Activated CD4-positive, alpha-beta memory T cell treated with anti-CD3 and anti-CD28 coated beads, Interleukin-2, amount 10 ng/mL, durations not matched to agents 7 days and 5 days (primary cell): Measurements from ENCODE around the gene DYNLT2. TPM values are rescaled to one million over a fixed set of nuclear protein-coding genes. Genes with fewer than 3 reads are reported as not detected.

ENCODE experiments used
- CTCF ChIA-PET: fragments of 350-600 bp; sonication (Branson Sonifier 250); formaldehyde crosslinking; loops from one replicate; lab custom pipeline; 2021; ENCODE audit warnings: antibody characterized with exemption, inconsistent platforms; lab: Charles Lee
- POLR2A ChIA-PET: fragments of 350-600 bp; sonication (Branson Sonifier 250); formaldehyde crosslinking; loops from one replicate; lab custom pipeline; 2021; ENCODE audit warnings: antibody characterized with exemption; lab: Charles Lee
- DNase-seq: peaks from one replicate; pipeline ENCODE4 v3.0.0-alpha.2; 2020
- H3K27ac Mint-ChIP-seq: one replicate; pipeline ENCODE4 v1.8.0; 2021; ENCODE audit warnings: mild to moderate bottlenecking, mixed read lengths
- H3K27me3 Mint-ChIP-seq: one replicate; pipeline ENCODE4 v1.8.0; 2021; ENCODE audit warnings: mixed read lengths
- H3K36me3 Mint-ChIP-seq: one replicate; pipeline ENCODE4 v1.8.0; 2021; ENCODE audit warnings: low read depth, mixed read lengths
- H3K4me1 Mint-ChIP-seq: one replicate; pipeline ENCODE4 v1.8.0; 2021; ENCODE audit warnings: mixed read lengths
- H3K4me3 Mint-ChIP-seq: one replicate; pipeline ENCODE4 v1.8.0; 2021; ENCODE audit warnings: mild to moderate bottlenecking, mixed read lengths
- H3K9me3 Mint-ChIP-seq: one replicate; pipeline ENCODE4 v1.8.0; 2021; ENCODE audit warnings: mixed read lengths
- total RNA-seq, 2 experiments: library from RNA; stranded (reverse); gene quantifications; one replicate each; pipeline ENCODE4 v1.2.3, GENCODE V29; 2021

Gene DYNLT2
- total RNA-seq, 2 experiments from 2014 or later: 1.7 to 2.2 TPM

GRCh38 chr6:169789944-169790927, 38.9 kb upstream of the DYNLT2 start:
- CTCF ChIA-PET: interaction anchor here (0.7 to 3.9 kb wide), 30 partner anchors 9 to 773 kb away, joined by 3 to 72 read pairs (median 4); partner anchors contain the start of genes C6orf120, DYNLT2, ERMARD and WDR27

GRCh38 chr6:169789146-169789943, 38.0 kb upstream of the DYNLT2 start:
- peaks cover 19% of the 10 kb centered on the region for H3K27me3 Mint-ChIP-seq
- peak overlapping the region; percentile 75 for H3K4me3 Mint-ChIP-seq
- no peak overlapping the region for H3K27ac Mint-ChIP-seq
- no peaks in the 10 kb centered on the region for H3K36me3 Mint-ChIP-seq
- CTCF ChIA-PET: interaction anchor here (0.8 to 3.9 kb wide), 28 partner anchors 9 to 774 kb away, joined by 3 to 72 read pairs (median 4); partner anchors contain the start of genes C6orf120, DYNLT2, ERMARD and WDR27
- H3K9me3 Mint-ChIP-seq: no peaks in the 10 kb centered on the region
- POLR2A ChIA-PET: interaction anchor here (0.7 to 2.2 kb wide), 10 partner anchors 14 to 765 kb away, joined by 3 to 10 read pairs (median 4); partner anchors contain the start of genes C6orf120, TBP and WDR27
- peaks cover 22% of the 10 kb centered on the region for H3K4me1 Mint-ChIP-seq
- no peak for DNase-seq

More at GRCh38 chr6:169789944-169790927, 38.9 kb upstream of the DYNLT2 start:
- Mint-ChIP-seq H3K27me3 (peaks cover 26% of the 10 kb centered on the region), H3K27ac (no peak overlapping the region), H3K36me3 (no peaks in the 10 kb centered on the region), H3K9me3 (no peaks in the 10 kb centered on the region), H3K4me1 (peaks cover 22% of the 10 kb centered on the region), H3K4me3 (peak overlapping the region; percentile 75)
- peak; percentile 79 for DNase-seq
- POLR2A ChIA-PET: interaction anchor here (0.6 to 2.2 kb wide), 10 partner anchors 13 to 762 kb away, joined by 3 to 10 read pairs (median 4); partner anchors contain the start of genes C6orf120 and WDR27

DNA sequence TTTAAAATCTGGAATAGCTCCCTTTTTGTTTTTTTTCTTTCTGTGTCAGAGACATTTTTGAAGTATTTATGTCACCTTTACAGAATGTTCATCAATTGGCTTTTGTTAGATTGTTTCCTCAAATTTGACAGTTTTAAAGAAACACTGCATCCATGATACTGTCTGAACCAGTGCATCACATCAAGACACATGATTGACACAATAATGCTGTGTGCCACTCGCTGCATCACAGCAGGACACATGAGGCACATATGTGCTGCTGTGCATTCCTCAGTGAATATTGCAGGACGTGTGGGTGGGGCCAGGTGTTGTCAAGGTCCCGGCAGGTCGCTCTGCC, 37.4 kb upstream of the DYNLT2 start:
- peaks cover 19% of the 10 kb centered on the region for H3K27me3 Mint-ChIP-seq
- peaks cover 22% of the 10 kb centered on the region for H3K4me1 Mint-ChIP-seq
- peaks cover 5% of the 10 kb centered on the region for H3K36me3 Mint-ChIP-seq
- no peak for DNase-seq
- POLR2A ChIA-PET: interaction anchor here (1.6 to 2.2 kb wide), 2 partner anchors 87 to 765 kb away, joined by 4 to 9 read pairs; partner anchors contain the start of genes C6orf120, TBP and WDR27
- H3K9me3 Mint-ChIP-seq: no peaks in the 10 kb centered on the region
- H3K4me3 Mint-ChIP-seq: peak overlapping the region; percentile 3
- H3K27ac Mint-ChIP-seq: no peak overlapping the region
- CTCF ChIA-PET: interaction anchor here (0.7 to 3.9 kb wide), 6 partner anchors 16 to 737 kb away, joined by 3 to 72 read pairs (median 4); partner anchors contain the start of genes C6orf120 and WDR27

GRCh38 chr6:169787797-169788196, 36.4 kb upstream of the DYNLT2 start:
- DNase-seq: no peak
- Mint-ChIP-seq H3K9me3 (no peaks in the 10 kb centered on the region), H3K4me1 (peaks cover 22% of the 10 kb centered on the region), H3K27ac (no peak overlapping the region), H3K4me3 (no peak overlapping the region), H3K27me3 (peaks cover 12% of the 10 kb centered on the region), H3K36me3 (peaks cover 11% of the 10 kb centered on the region)
- CTCF ChIA-PET: interaction anchor here (3.9 kb wide), 1 partner anchor 17 kb away, joined by 72 read pairs; no protein-coding TSS in a partner anchor
- POLR2A ChIA-PET: no interaction called here

DNA sequence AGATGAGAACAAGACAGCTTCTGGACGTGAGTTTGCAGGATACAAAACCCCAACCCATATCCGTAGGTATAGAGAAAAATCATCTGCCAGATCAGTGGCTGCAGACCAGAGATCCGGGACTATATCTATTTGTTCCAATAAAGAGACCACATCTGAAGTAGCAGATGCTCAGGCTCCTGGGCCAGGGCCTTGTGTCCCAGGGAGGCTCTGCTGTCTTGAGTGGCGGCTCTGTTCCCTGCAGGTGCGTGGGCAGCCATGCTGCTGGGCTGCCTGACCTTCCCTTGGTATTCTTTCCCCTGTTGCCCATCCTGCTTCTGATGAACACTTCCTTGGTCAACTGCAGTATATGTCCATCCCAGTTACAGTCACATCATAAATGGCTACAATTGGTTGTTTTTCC, 35.0 kb upstream of the DYNLT2 start:
- no peak for DNase-seq
- Mint-ChIP-seq H3K36me3 (peaks cover 14% of the 10 kb centered on the region), H3K27ac (no peak overlapping the region), H3K9me3 (no peaks in the 10 kb centered on the region), H3K4me3 (no peak overlapping the region), H3K4me1 (peaks cover 21% of the 10 kb centered on the region), H3K27me3 (peaks cover 8% of the 10 kb centered on the region)
- POLR2A ChIA-PET: no interaction called here
- CTCF ChIA-PET: no interaction called here

DNA sequence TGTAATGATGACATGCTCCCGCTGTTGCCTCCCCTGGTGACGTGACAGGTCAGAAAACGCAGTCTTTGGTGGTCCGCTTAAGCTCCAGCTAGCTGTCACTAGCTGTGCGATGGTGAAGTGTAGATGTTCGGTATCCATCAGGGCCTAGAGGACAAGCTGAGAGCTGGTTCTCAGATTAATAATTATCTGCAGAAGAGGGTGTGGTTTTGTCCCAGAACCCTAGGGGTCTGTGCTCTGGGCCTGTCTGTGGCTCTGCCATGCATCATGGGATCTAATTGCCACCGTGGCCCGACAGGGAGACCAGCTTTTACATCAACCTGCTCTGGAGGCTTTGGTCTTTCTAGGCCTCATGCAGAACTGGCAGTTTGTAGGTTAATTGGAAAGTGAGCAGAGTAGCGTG, 34.2 kb upstream of the DYNLT2 start:
- no peak overlapping the region for H3K4me3 Mint-ChIP-seq
- ChIA-PET CTCF (no interaction called here), POLR2A (no interaction called here)
- H3K27me3 Mint-ChIP-seq: peaks cover 1% of the 10 kb centered on the region
- peaks cover 19% of the 10 kb centered on the region for H3K36me3 Mint-ChIP-seq
- DNase-seq: no peak
- no peaks in the 10 kb centered on the region for H3K9me3 Mint-ChIP-seq
- peaks cover 15% of the 10 kb centered on the region for H3K4me1 Mint-ChIP-seq
- H3K27ac Mint-ChIP-seq: no peak overlapping the region

GRCh38 chr6:169784821-169785340, 33.5 kb upstream of the DYNLT2 start:
- CTCF ChIA-PET: no interaction called here
- Mint-ChIP-seq H3K4me3 (no peak overlapping the region), H3K36me3 (peaks cover 22% of the 10 kb centered on the region), H3K9me3 (no peaks in the 10 kb centered on the region), H3K4me1 (peaks cover 9% of the 10 kb centered on the region), H3K27me3 (no peaks in the 10 kb centered on the region), H3K27ac (no peak overlapping the region)
- POLR2A ChIA-PET: no interaction called here
- no peak for DNase-seq

DNA sequence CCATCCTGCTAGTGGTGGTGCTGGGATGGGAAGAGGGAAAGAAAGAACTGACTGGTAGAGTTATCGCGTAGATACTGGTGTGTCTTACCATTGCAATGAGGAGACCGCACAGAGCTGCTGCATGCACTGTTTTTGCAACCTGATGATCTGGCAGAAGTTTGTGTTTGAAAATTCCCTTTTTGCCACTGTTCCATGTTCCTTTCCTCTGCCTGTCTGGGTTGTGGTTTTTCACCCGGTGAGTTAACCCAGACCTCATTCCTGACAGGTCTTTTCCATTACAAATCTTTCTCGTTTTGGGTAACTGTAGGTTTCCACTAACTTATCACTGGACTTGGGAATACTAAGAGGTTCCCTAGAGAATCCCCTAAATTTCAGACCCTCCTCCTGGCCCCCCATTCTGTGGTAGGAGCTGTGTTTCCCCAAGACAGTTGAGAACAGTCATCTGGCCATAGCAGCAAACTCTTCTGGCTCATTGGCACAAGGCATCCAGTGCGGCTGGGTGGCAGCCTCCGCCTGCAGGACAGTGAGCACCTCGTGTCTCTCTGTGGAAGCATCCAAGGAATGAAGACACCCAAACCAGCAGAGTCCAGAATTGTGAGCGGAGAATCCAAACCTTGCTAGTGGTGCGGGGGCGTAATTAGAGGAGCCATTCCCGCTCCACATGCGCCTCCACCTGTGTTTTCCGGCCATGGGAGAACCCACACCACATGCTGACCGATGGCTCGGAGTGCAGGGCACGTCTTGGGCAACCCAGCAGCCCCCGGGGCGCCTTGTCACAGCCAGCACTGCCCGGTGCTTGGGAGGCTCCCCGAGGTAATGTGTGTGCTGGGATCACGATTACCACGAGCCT, 32.8 kb upstream of the DYNLT2 start:
- CTCF ChIA-PET: no interaction called here
- peaks cover 22% of the 10 kb centered on the region for H3K36me3 Mint-ChIP-seq
- H3K27me3 Mint-ChIP-seq: no peaks in the 10 kb centered on the region
- H3K4me3 Mint-ChIP-seq: no peak overlapping the region
- no peak overlapping the region for H3K27ac Mint-ChIP-seq
- no peaks in the 10 kb centered on the region for H3K9me3 Mint-ChIP-seq
- no peak for DNase-seq
- peaks cover 3% of the 10 kb centered on the region for H3K4me1 Mint-ChIP-seq
- POLR2A ChIA-PET: no interaction called here

- POLR2A ChIA-PET: no interaction called here
These were observed 32.0 kb upstream of the DYNLT2 start for GRCh38 chr6:169783401-169783800.

GRCh38 chr6:169782966-169783365, 31.6 kb upstream of the DYNLT2 start:
- ChIA-PET POLR2A (interaction anchor here (0.6 kb wide), 1 partner anchor 10 kb away, joined by 3 read pairs; no protein-coding TSS in a partner anchor), CTCF (no interaction called here)
- Mint-ChIP-seq H3K27ac (no peak overlapping the region), H3K27me3 (no peaks in the 10 kb centered on the region), H3K36me3 (peaks cover 22% of the 10 kb centered on the region), H3K9me3 (no peaks in the 10 kb centered on the region), H3K4me1 (no peaks in the 10 kb centered on the region), H3K4me3 (no peak overlapping the region)
- DNase-seq: no peak

More at GRCh38 chr6:169783401-169783800, 32.0 kb upstream of the DYNLT2 start:
- CTCF ChIA-PET: no interaction called here
- H3K4me1 Mint-ChIP-seq: no peaks in the 10 kb centered on the region
- DNase-seq: no peak
- no peak overlapping the region for H3K4me3 Mint-ChIP-seq
- no peaks in the 10 kb centered on the region for H3K9me3 Mint-ChIP-seq
- peaks cover 22% of the 10 kb centered on the region for H3K36me3 Mint-ChIP-seq
- H3K27ac Mint-ChIP-seq: no peak overlapping the region
- H3K27me3 Mint-ChIP-seq: no peaks in the 10 kb centered on the region

GRCh38 chr6:169780571-169781091, 29.3 kb upstream of the DYNLT2 start:
- no peak for DNase-seq
- Mint-ChIP-seq H3K9me3 (no peaks in the 10 kb centered on the region), H3K4me3 (no peak overlapping the region), H3K27me3 (no peaks in the 10 kb centered on the region), H3K27ac (no peak overlapping the region), H3K36me3 (peaks cover 30% of the 10 kb centered on the region), H3K4me1 (no peaks in the 10 kb centered on the region)
- ChIA-PET POLR2A (no interaction called here), CTCF (interaction anchor here (1.1 kb wide), 1 partner anchor 9 kb away, joined by 3 read pairs; no protein-coding TSS in a partner anchor)
